Common myeloid progenitor, CD34-positive (primary cell): ENCODE results near the gene BCO2.
"Not testable (repeated sequence)": the region's sequence is repeated elsewhere in the genome, so short reads cannot be mapped to it uniquely, and the experiment has no call there.

Source experiments
- CTCF ChIA-PET: fragments of 350-600 bp; sonication (Branson Sonifier 250); formaldehyde crosslinking; loops from one replicate; lab custom pipeline; 2021; ENCODE audit warnings: antibody characterized with exemption; lab: Charles Lee
- POLR2A ChIA-PET: fragments of 350-600 bp; sonication (Branson Sonifier 250); formaldehyde crosslinking; loops from one replicate; lab custom pipeline; 2021; ENCODE audit warnings: antibody characterized with exemption; lab: Charles Lee
- DNase-seq, 3 donors: peaks; one replicate each; pipeline versions ENCODE4 v3.0.0 to v3.0.0-alpha.2; 2013
- H3K27ac ChIP-seq, 2 experiments: 1 replicate in 1 of 2; 2 replicates in 1 of 2; pipeline ENCODE4 v1.7.0; 2013; ENCODE audit warnings: inconsistent platforms in 2 of 2, low read length in 2 of 2, mild to moderate bottlenecking in 2 of 2, low read depth in 1 of 2, moderate library complexity in 1 of 2; ENCODE audit not compliant: severe bottlenecking in 2 of 2, insufficient read depth in 1 of 2, poor library complexity in 1 of 2
- H3K27me3 ChIP-seq, 5 experiments: replicated peaks in 2 of 5; 1 replicate in 3 of 5; 2 replicates in 2 of 5; pipeline versions ENCODE4 v1.6.1 to v1.7.0; 2013; ENCODE audit warnings: low read length in 4 of 5, mild to moderate bottlenecking in 2 of 5, moderate library complexity in 2 of 5, inconsistent platforms in 1 of 5; ENCODE audit not compliant: insufficient read depth in 5 of 5, control insufficient read depth in 4 of 5
- H3K36me3 ChIP-seq, 4 experiments: 1 replicate in 2 of 4; 2 replicates in 2 of 4; pipeline versions ENCODE4 v1.6.1 to v1.7.0; 2013; ENCODE audit warnings: low read length in 3 of 4, control low read depth in 1 of 4, mild to moderate bottlenecking in 1 of 4; ENCODE audit not compliant: control insufficient read depth in 4 of 4, insufficient read depth in 4 of 4
- H3K4me1 ChIP-seq, 4 experiments: 1 replicate in 3 of 4; 2 replicates in 1 of 4; pipeline versions ENCODE4 v1.6.1 to v1.7.1; 2013; ENCODE audit warnings: low read length in 3 of 4, mild to moderate bottlenecking in 3 of 4, control low read depth in 1 of 4, inconsistent platforms in 1 of 4, moderate library complexity in 1 of 4; ENCODE audit not compliant: control insufficient read depth in 4 of 4, insufficient read depth in 4 of 4; ENCODE audit errors: control extremely low read depth in 1 of 4
- H3K4me3 ChIP-seq, 7 experiments: 1 replicate in 4 of 7; 2 replicates in 3 of 7; pipeline versions ENCODE4 v1.5.1 to v1.7.0; 2013; ENCODE audit warnings: mild to moderate bottlenecking in 7 of 7, low read length in 6 of 7, moderate library complexity in 6 of 7, inconsistent platforms in 2 of 7, low read depth in 2 of 7, control low read depth in 1 of 7; ENCODE audit not compliant: insufficient read depth in 4 of 7, control insufficient read depth in 1 of 7; ENCODE audit errors: extremely low read depth in 1 of 7
- H3K9me3 ChIP-seq, 5 experiments: 1 replicate in 4 of 5; 2 replicates in 1 of 5; pipeline versions ENCODE4 v1.6.1 to v1.7.1; 2013; ENCODE audit warnings: low read length in 4 of 5, mild to moderate bottlenecking in 2 of 5, inconsistent platforms in 1 of 5, low read depth in 1 of 5, moderate library complexity in 1 of 5; ENCODE audit not compliant: control insufficient read depth in 4 of 5, insufficient read depth in 2 of 5; ENCODE audit errors: control extremely low read depth in 1 of 5
- WGBS: methylation state at CpG from one replicate; pipeline ENCODE4 v1.1.5; 2013; ENCODE audit not compliant: insufficient coverage; 5-methylcytosine and 5-hydroxymethylcytosine counted together

BCO2 gene

GRCh38 chr11:112160091-112160848 is 15.0 kb upstream of the BCO2 start:
- DNase-seq: peak in 2 of 3 donors; percentile 63 to 67
- Histone ChIP-seq H3K9me3 (no peaks in the 10 kb centered on the region), H3K27ac (peak overlapping the region in 1 of 2 experiments; percentile 21), H3K4me1 (peaks cover 15 to 50% (median 33%) of the 10 kb centered on the region in 4 experiments), H3K27me3 (no peaks in the 10 kb centered on the region), H3K4me3 (peak overlapping the region in 2 of 7 experiments; percentile 16 to 41), H3K36me3 (peaks cover 0 to 6% (median 2%) of the 10 kb centered on the region in 4 experiments)
- 20% methylated on average over 1 of the region's 2 CpGs for WGBS
- ChIA-PET POLR2A (no interaction called here), CTCF (interaction anchor here (0.7 to 1.7 kb wide), 2 partner anchors 46 to 131 kb away, joined by 3 to 7 read pairs; no protein-coding TSS in a partner anchor)

- no peaks in the 10 kb centered on the region for H3K27me3 ChIP-seq
- WGBS: no CpG with 5 or more reads among the region's 1 CpG
- ChIA-PET CTCF (interaction anchor here (0.7 to 1.3 kb wide), 2 partner anchors 14 to 131 kb away, joined by 3 to 5 read pairs; partner anchors contain the start of gene BCO2), POLR2A (no interaction called here)
- H3K9me3 ChIP-seq: no peaks in the 10 kb centered on the region
- no peak overlapping the region for H3K27ac ChIP-seq
- peaks cover 19 to 57% (median 36%) of the 10 kb centered on the region in 4 experiments for H3K4me1 ChIP-seq
- no peak for DNase-seq
- no peak overlapping the region for H3K4me3 ChIP-seq
- H3K36me3 ChIP-seq: peaks cover 0 to 6% (median 2%) of the 10 kb centered on the region in 4 experiments
Observed at GRCh38 chr11:112161012-112161411, 14.3 kb upstream of the BCO2 start.

- CTCF ChIA-PET, H3K36me3 ChIP-seq, POLR2A ChIA-PET, H3K9me3 ChIP-seq, H3K27me3 ChIP-seq, DNase-seq, H3K27ac ChIP-seq: not testable (repeated sequence)
- no CpG with 5 or more reads among the region's 1 CpG for WGBS
- Histone ChIP-seq H3K4me3 (peak overlapping the region in 1 of 7 experiments; percentile 92), H3K4me1 (peaks cover 19 to 58% (median 36%) of the 10 kb centered on the region in 4 experiments)
Observed at GRCh38 chr11:112162200-112162599, 13.1 kb upstream of the BCO2 start.

GRCh38 chr11:112162761-112163546 is 12.4 kb upstream of the BCO2 start:
- peaks cover 0 to 2% (median 0%) of the 10 kb centered on the region in 4 experiments for H3K36me3 ChIP-seq
- no peaks in the 10 kb centered on the region for H3K27me3 ChIP-seq
- H3K27ac ChIP-seq: peak overlapping the region in 1 of 2 experiments; percentile 76
- ChIA-PET POLR2A (no interaction called here), CTCF (interaction anchor here (0.6 to 2.4 kb wide), 4 partner anchors 9 to 117 kb away, joined by 3 to 8 read pairs (median 5); partner anchors contain the start of gene BCO2)
- no peaks in the 10 kb centered on the region for H3K9me3 ChIP-seq
- DNase-seq: no peak
- peaks cover 19 to 55% (median 36%) of the 10 kb centered on the region in 4 experiments for H3K4me1 ChIP-seq
- H3K4me3 ChIP-seq: peak overlapping the region in 5 of 7 experiments; percentile 67 to 94 (median 79)
- 60% methylated on average over 1 of the region's 6 CpGs for WGBS

- WGBS: 8% methylated on average over 3 of the region's 12 CpGs
- ChIA-PET POLR2A (no interaction called here), CTCF (interaction anchor here (2.3 to 2.4 kb wide), 2 partner anchors 11 to 51 kb away, joined by 7 to 8 read pairs; partner anchors contain the start of gene BCO2)
- Histone ChIP-seq H3K9me3 (no peaks in the 10 kb centered on the region), H3K36me3 (no peaks in the 10 kb centered on the region), H3K4me1 (peaks cover 19 to 55% (median 36%) of the 10 kb centered on the region in 4 experiments), H3K27me3 (no peaks in the 10 kb centered on the region), H3K27ac (peak within 1 kb of the TSS; percentile 18 to 76), H3K4me3 (peak within 1 kb of the TSS; percentile 13 to 94 (median 74))
- DNase-seq: peak; percentile 70 to 77 (median 75)
Observed at GRCh38 chr11:112163875-112164685, 11.2 kb upstream of the BCO2 start, which contains the start of gene IL18. IL18 (minus strand) TSS chr11:112164094; CDS start chr11:112155053, 9,041 bp downstream.

GRCh38 chr11:112165049-112165448 is 10.3 kb upstream of the BCO2 start:
- WGBS: no CpG with 5 or more reads among the region's 3 CpGs
- H3K27me3 ChIP-seq: no peaks in the 10 kb centered on the region
- CTCF ChIA-PET: interaction anchor here (2.3 to 2.4 kb wide), 2 partner anchors 10 to 52 kb away, joined by 7 to 8 read pairs; partner anchors contain the start of gene BCO2
- H3K4me3 ChIP-seq: peak overlapping the region in 2 of 7 experiments; percentile 26 to 33
- peaks cover 13 to 48% (median 31%) of the 10 kb centered on the region in 4 experiments for H3K4me1 ChIP-seq
- no peak overlapping the region for H3K27ac ChIP-seq
- no peaks in the 10 kb centered on the region for H3K36me3 ChIP-seq
- POLR2A ChIA-PET: no interaction called here
- peak in 2 of 3 donors; percentile 35 to 47 for DNase-seq
- H3K9me3 ChIP-seq: no peaks in the 10 kb centered on the region
